SK-N-SH (cell line): Measurements from ENCODE around the gene SPO11. TPM values are rescaled to one million over a fixed set of nuclear protein-coding genes. Genes with fewer than 3 reads are reported as not detected.

Source experiments
- CTCF ChIA-PET: fragments of 300-600, 350-600 bp; formaldehyde crosslinking; extraction: SDS; loops from one replicate; lab custom pipeline; 2021; lab: Yijun Ruan, JAX
- POLR2A ChIA-PET: fragments of 350-600 bp; sonication (Branson Sonifier 250); formaldehyde crosslinking; extraction: SDS; loops from one replicate; lab custom pipeline; 2020; ENCODE audit warnings: antibody characterized with exemption, inconsistent platforms; lab: Yijun Ruan, JAX
- DNase-seq: peaks from one replicate; pipeline ENCODE4 v3.0.0; 2012
- H2AFZ ChIP-seq: fragments of 200-600 bp; sonication (generic); 2 replicates; pipeline ENCODE4 v1.8.1; 2016; ENCODE audit warnings: antibody characterized with exemption, mild to moderate bottlenecking, low read depth
- H3F3A ChIP-seq: fragments of 200-600 bp; sonication (generic); replicated peaks from 2 replicates; pipeline ENCODE3; 2016; ENCODE audit warnings: antibody characterized with exemption, mild to moderate bottlenecking; ENCODE audit not compliant: insufficient read depth
- H3K27ac ChIP-seq, 2 experiments: fragments of 200-500 bp in 1 of 2; fragments of 200-600 bp in 1 of 2; sonication (Bioruptor generic) in 1 of 2; sonication (generic), shearing (Covaris generic) in 1 of 2; 2 replicates each; pipeline versions ENCODE4 v1.5.1 to v1.6.1; 2014 to 2016; ENCODE audit warnings: low read depth in 2 of 2, inconsistent platforms in 1 of 2, low read length in 1 of 2, mild to moderate bottlenecking in 1 of 2, mixed read lengths in 1 of 2
- H3K27me3 ChIP-seq: fragments of 200-600 bp; sonication (generic), shearing (Covaris generic); 2 replicates; pipeline ENCODE4 v1.6.1; 2016; ENCODE audit warnings: mixed run types; ENCODE audit not compliant: insufficient read depth
- H3K36me3 ChIP-seq, 2 experiments: fragments of 200-500 bp in 1 of 2; fragments of 200-600 bp in 1 of 2; sonication (Bioruptor generic) in 1 of 2; sonication (generic) in 1 of 2; replicated peaks in 1 of 2; 2 replicates each; pipeline versions ENCODE3 to v1.5.1; 2014 to 2016; ENCODE audit warnings: low read length in 1 of 2, mild to moderate bottlenecking in 1 of 2; ENCODE audit not compliant: insufficient read depth in 2 of 2, control insufficient read depth in 1 of 2
- H3K4me1 ChIP-seq, 2 experiments: fragments of 200-500 bp in 1 of 2; fragments of 200-600 bp in 1 of 2; sonication (Bioruptor generic) in 1 of 2; sonication (generic), shearing (Covaris generic) in 1 of 2; 2 replicates each; pipeline versions ENCODE4 v1.5.1 to v1.6.1; 2014 to 2016; ENCODE audit warnings: low read depth in 1 of 2, low read length in 1 of 2, mixed run types in 1 of 2; ENCODE audit not compliant: insufficient read depth in 2 of 2, control insufficient read depth in 1 of 2
- H3K4me2 ChIP-seq: fragments of 200-600 bp; sonication (generic), shearing (Covaris generic); 2 replicates; pipeline ENCODE4 v1.6.1; 2017; ENCODE audit warnings: mixed run types
- H3K4me3 ChIP-seq, 2 experiments: fragments of 200-500 bp in 1 of 2; fragments of 200-600 bp in 1 of 2; sonication (Bioruptor generic) in 1 of 2; sonication (generic), shearing (Covaris generic) in 1 of 2; 2 replicates each; pipeline versions ENCODE4 v1.5.1 to v1.8.1; 2014 to 2016; ENCODE audit warnings: low read depth in 2 of 2, inconsistent platforms in 1 of 2, low read length in 1 of 2, mild to moderate bottlenecking in 1 of 2, mixed read lengths in 1 of 2, moderate library complexity in 1 of 2
- H3K79me2 ChIP-seq: fragments of 200-600 bp; sonication (generic); 2 replicates; pipeline ENCODE4 v1.8.1; 2017; ENCODE audit warnings: mild to moderate bottlenecking; ENCODE audit not compliant: insufficient read depth
- H3K9ac ChIP-seq: fragments of 200-600 bp; sonication (generic); 2 replicates; pipeline ENCODE4 v1.6.1; 2017; ENCODE audit warnings: mixed run types
- H3K9me2 ChIP-seq: fragments of 200-600 bp; sonication (generic); 2 replicates; pipeline ENCODE4 v1.6.1; 2017; ENCODE audit warnings: mixed run types
- H3K9me3 ChIP-seq: fragments of 200-600 bp; sonication (generic); 2 replicates; pipeline ENCODE4 v1.6.1; 2017; ENCODE audit warnings: mixed run types, mild to moderate bottlenecking, moderate library complexity
- H4K20me1 ChIP-seq: fragments of 200-600 bp; sonication (generic); 2 replicates; pipeline ENCODE4 v1.6.1; 2017; ENCODE audit warnings: mild to moderate bottlenecking, mixed run types; ENCODE audit not compliant: insufficient read depth
- CHD2 ChIP-seq: fragments of 150-350 bp; IDR thresholded peaks from 2 replicates; pipeline ENCODE4 v1.6.1; 2018; ENCODE audit warnings: low read length; ENCODE audit not compliant: partially characterized antibody
- ELF1 ChIP-seq: IDR thresholded peaks from 2 replicates; pipeline ENCODE4 v1.4.0; 2012
- GATA2 ChIP-seq: sonication (generic); formaldehyde crosslinking; IDR thresholded peaks from 2 replicates; pipeline ENCODE4 v1.5.0; 2020; ENCODE audit warnings: mild to moderate bottlenecking, missing genetic modification reagents
- IRF3 ChIP-seq: fragments of 150-350 bp; IDR thresholded peaks from 2 replicates; pipeline ENCODE4 v1.6.1; 2016; ENCODE audit warnings: mild to moderate bottlenecking, low read depth, low read length
- MAX ChIP-seq: IDR thresholded peaks from 2 replicates; pipeline ENCODE4 v1.4.0; 2012; ENCODE audit warnings: low read depth
- MXI1 ChIP-seq: IDR thresholded peaks from 2 replicates; pipeline ENCODE4 v1.6.1; 2012; ENCODE audit warnings: mild to moderate bottlenecking, low read depth, low read length, improper control_type of control experiment
- NFIC ChIP-seq: IDR thresholded peaks from 2 replicates; pipeline ENCODE4 v1.4.0; 2012; ENCODE audit warnings: borderline replicate concordance
- PBX3 ChIP-seq: IDR thresholded peaks from 2 replicates; pipeline ENCODE4; 2012
- RCOR1 ChIP-seq: fragments of 150-350 bp; IDR thresholded peaks from 2 replicates; pipeline ENCODE4 v1.6.1; 2017; ENCODE audit warnings: antibody characterized with exemption, low read length
- REST ChIP-seq: IDR thresholded peaks from 2 replicates; pipeline ENCODE4 v1.6.1; 2012; ENCODE audit warnings: mild to moderate bottlenecking, low read depth, low read length, moderate library complexity
- RXRA ChIP-seq: IDR thresholded peaks from 2 replicates; pipeline ENCODE4 v1.4.0; 2012; ENCODE audit warnings: low read depth, mild to moderate bottlenecking, borderline replicate concordance
- SMC3 ChIP-seq: IDR thresholded peaks from 2 replicates; pipeline ENCODE4 v1.6.1; 2012; ENCODE audit warnings: low read depth, low read length, improper control_type of control experiment
- TAF1 ChIP-seq: IDR thresholded peaks from 2 replicates; pipeline ENCODE4 v1.6.1; 2012; ENCODE audit warnings: low read depth, mild to moderate bottlenecking, low read length, moderate library complexity, borderline replicate concordance
- TEAD4 ChIP-seq: IDR thresholded peaks from 2 replicates; pipeline ENCODE4 v1.4.0; 2012; ENCODE audit warnings: mild to moderate bottlenecking, borderline replicate concordance; ENCODE audit not compliant: insufficient read depth
- USF2 ChIP-seq: fragments of 150-350 bp; IDR thresholded peaks from 2 replicates; pipeline ENCODE4 v1.6.1; 2017; ENCODE audit warnings: antibody characterized with exemption, low read length, low read depth, borderline replicate concordance
- YY1 ChIP-seq: IDR thresholded peaks from 2 replicates; pipeline ENCODE4 v1.4.0; 2012; ENCODE audit warnings: low read depth, mild to moderate bottlenecking
- WGBS: methylation state at CpG from one replicate; pipeline ENCODE4 v1.1.6; 2017; ENCODE audit warnings: low lambda C conversion rate; 5-methylcytosine and 5-hydroxymethylcytosine counted together
- polyA plus RNA-seq, 3 experiments: library from polyadenylated mRNA; depleted of rRNA; stranded (reverse); fragments of >200 nt; gene quantifications; 2 replicates each; pipeline ENCODE4 v1.2.3, GENCODE V29; 2012

The SPO11 gene
- polyA plus RNA-seq, 1 of the 3 experiments (the other 2 are of a cell fraction): not detected

- no peak overlapping the region for H2AFZ ChIP-seq
- no peaks in the 10 kb centered on the region for H3K9me3 ChIP-seq
- H3K4me1 ChIP-seq: peaks cover 0 to 6% of the 10 kb centered on the region in 2 experiments; a peak in 1 of 4 replicates
- CTCF ChIA-PET: interaction anchor here (0.8 to 14.4 kb wide), 4 partner anchors 10 to 231 kb away, joined by 3 to 128 read pairs (median 7); no protein-coding TSS in a partner anchor
- H3K36me3 ChIP-seq: no peaks in the 10 kb centered on the region
- 0 out of 2 replicates have a peak, but pooled peaks cover 3% of the 10 kb centered on the region for H3K27me3 ChIP-seq
- TF ChIP-seq ELF1 (no peak), PBX3 (no peak), RCOR1 (no peak), TAF1 (no peak), CHD2 (no peak)
- POLR2A ChIA-PET: no interaction called here
- H3K4me2 ChIP-seq: no peak overlapping the region
- H3F3A ChIP-seq: no peaks in the 10 kb centered on the region
- H3K9ac ChIP-seq: no peak overlapping the region
- no peak overlapping the region for H3K27ac ChIP-seq
- no peaks in the 10 kb centered on the region for H3K9me2 ChIP-seq
- no peak for DNase-seq
- H3K79me2 ChIP-seq: no peaks in the 10 kb centered on the region
- H4K20me1 ChIP-seq: no peaks in the 10 kb centered on the region
- H3K4me3 ChIP-seq: no peak overlapping the region
- 56% methylated on average over 5 of the region's 6 CpGs for WGBS
Observed at GRCh38 chr20:57323034-57323433, 6.6 kb upstream of the SPO11 start.

- Histone ChIP-seq H2AFZ (no peak overlapping the region), H3K9me2 (no peaks in the 10 kb centered on the region), H3K4me3 (no peak overlapping the region), H3F3A (no peaks in the 10 kb centered on the region), H3K36me3 (no peaks in the 10 kb centered on the region), H3K9ac (no peak overlapping the region), H3K27ac (no peak overlapping the region), H3K79me2 (no peaks in the 10 kb centered on the region), H3K27me3 (0 out of 2 replicates have a peak, but pooled peaks cover 3% of the 10 kb centered on the region), H3K4me2 (no peak overlapping the region), H3K4me1 (peaks cover 0 to 6% of the 10 kb centered on the region in 2 experiments; a peak in 1 of 4 replicates), H3K9me3 (no peaks in the 10 kb centered on the region), H4K20me1 (no peaks in the 10 kb centered on the region)
- no peak for DNase-seq
- ChIA-PET POLR2A (no interaction called here), CTCF (interaction anchor here (1.4 to 14.4 kb wide), 3 partner anchors 9 to 234 kb away, joined by 3 to 128 read pairs (median 7); no protein-coding TSS in a partner anchor)
- 52% methylated on average over 12 of the region's 12 CpGs for WGBS
- TF ChIP-seq MAX (no peak), CHD2 (no peak), REST (no peak), TAF1 (no peak), NFIC (no peak), YY1 (no peak), PBX3 (no peak), ELF1 (no peak), TEAD4 (no peak), USF2 (no peak), RXRA (no peak), MXI1 (no peak), GATA2 (CRISPR knock-in tag) (no peak), IRF3 (no peak), SMC3 (no peak)
Observed at GRCh38 chr20:57325632-57326356, 3.8 kb upstream of the SPO11 start.
